GM12891 (cell line): Measurements from ENCODE around the gene MEF2B.
A peak's percentile ranks its signal among the peaks of the same experiment; 100 is the strongest.

Source experiments
- DNase-seq: peaks from one replicate; pipeline ENCODE4 v3.0.0; 2011; ENCODE audit warnings: low spot score; ENCODE audit not compliant: insufficient read length
- FAIRE-seq: peaks from 2 replicates; lab custom pipeline; 2011; peaks lifted over from hg19 to GRCh38; lab: Jason Lieb, UNC
- PAX5 ChIP-seq: IDR thresholded peaks from 2 replicates; pipeline ENCODE4 v1.6.1; 2011; ENCODE audit warnings: low read length, moderate library complexity, mild to moderate bottlenecking; ENCODE audit not compliant: insufficient read depth, severe bottlenecking
- POLR2A ChIP-seq: IDR thresholded peaks from 2 replicates; pipeline ENCODE4 v1.6.1; 2011; ENCODE audit warnings: low read depth, low read length, control low read depth
- POLR2AphosphoS5 ChIP-seq: IDR thresholded peaks from 2 replicates; pipeline ENCODE4 v1.6.1; 2011; ENCODE audit warnings: low read depth, low read length, control low read depth
- POU2F2 ChIP-seq: IDR thresholded peaks from 2 replicates; pipeline ENCODE4 v1.6.1; 2011; ENCODE audit warnings: low read depth, mild to moderate bottlenecking, control low read depth, low read length, moderate library complexity
- SPI1 ChIP-seq: IDR thresholded peaks from 2 replicates; pipeline ENCODE4 v1.6.1; 2011; ENCODE audit warnings: low read depth, low read length, control low read depth
- TAF1 ChIP-seq: IDR thresholded peaks from 2 replicates; pipeline ENCODE4 v1.6.1; 2011; ENCODE audit warnings: low read depth, low read length, control low read depth

The MEF2B gene

GRCh38 chr19:19171821-19172532, 1.9 kb upstream of the MEF2B start:
- FAIRE-seq (peak; percentile 45), DNase-seq (no peak)
- TF ChIP-seq SPI1 (no peak), PAX5 (no peak), TAF1 (no peak), POU2F2 (no peak), POLR2A (no peak), POLR2AphosphoS5 (no peak)

GRCh38 chr19:19170873-19171672, 1.0 kb upstream of the MEF2B start:
- no peak for FAIRE-seq
- no peak for TF ChIP-seq POLR2A
- TF ChIP-seq SPI1, result no peak
- TF ChIP-seq PAX5, result no peak
- TF ChIP-seq POU2F2, result no peak
- no peak for TF ChIP-seq POLR2AphosphoS5
- TF ChIP-seq TAF1, result no peak
- no peak for DNase-seq

- no peak for FAIRE-seq
- TF ChIP-seq PAX5 (no peak), SPI1 (no peak), POLR2AphosphoS5 (no peak), POLR2A (no peak), POU2F2 (no peak), TAF1 (no peak)
- DNase-seq, result no peak
Measured at GRCh38 chr19:19169236-19170052, 619 bp downstream of the MEF2B start.

GRCh38 chr19:19167612-19168011, 2.5 kb downstream of the MEF2B start:
- TF ChIP-seq POU2F2, result no peak
- TF ChIP-seq POLR2AphosphoS5, result no peak
- no peak for TF ChIP-seq TAF1
- no peak for TF ChIP-seq POLR2A
- DNase-seq (no peak), FAIRE-seq (peak; percentile 76)

- FAIRE-seq (peak; percentile 82), DNase-seq (no peak)
- no peak for TF ChIP-seq POLR2AphosphoS5
- TF ChIP-seq POU2F2, result no peak
- TF ChIP-seq POLR2A, result no peak
- no peak for TF ChIP-seq TAF1
- no peak for TF ChIP-seq PAX5
- no peak for TF ChIP-seq SPI1
Measured at GRCh38 chr19:19165396-19165795, 4.7 kb downstream of the MEF2B start.

GRCh38 chr19:19162495-19162894, 7.6 kb downstream of the MEF2B start:
- no peak for DNase-seq
- TF ChIP-seq POLR2A (no peak), POU2F2 (no peak), TAF1 (no peak), SPI1 (no peak), PAX5 (no peak), POLR2AphosphoS5 (no peak)
- FAIRE-seq, result no peak

- DNase-seq (peak; percentile 72), FAIRE-seq (peak; percentile 94)
- TF ChIP-seq POLR2A, result 0 out of 2 replicates have a peak, but pooled peaks have one; percentile 36
- peak; percentile 92 for TF ChIP-seq SPI1
- peak; percentile 58 for TF ChIP-seq PAX5
- no peak for TF ChIP-seq TAF1
Measured at GRCh38 chr19:19160461-19161035, 9.5 kb downstream of the MEF2B start.

GRCh38 chr19:19159534-19159933, 10.5 kb downstream of the MEF2B start:
- peak; percentile 23 for FAIRE-seq

GRCh38 chr19:19157808-19158207, 12.3 kb downstream of the MEF2B start:
- no peak for TF ChIP-seq TAF1
- no peak for TF ChIP-seq POLR2A
- TF ChIP-seq SPI1, result no peak
- TF ChIP-seq POLR2AphosphoS5, result no peak
- no peak for TF ChIP-seq POU2F2
- TF ChIP-seq PAX5, result no peak
- DNase-seq (no peak), FAIRE-seq (peak; percentile 51)

More at GRCh38 chr19:19159534-19159933, 10.5 kb downstream of the MEF2B start:
- no peak for TF ChIP-seq POLR2A
- no peak for TF ChIP-seq POU2F2
- TF ChIP-seq SPI1, result no peak
- TF ChIP-seq TAF1, result no peak
- no peak for TF ChIP-seq POLR2AphosphoS5
- no peak for TF ChIP-seq PAX5
- DNase-seq, result no peak
